Activated CD8-positive, alpha-beta T cell treated with anti-CD3 and anti-CD28 coated beads for 36 hours (primary cell): ENCODE data around the gene RALGPS2. TPM values are rescaled to one million over a fixed set of nuclear protein-coding genes. Genes with fewer than 3 reads are reported as not detected.
"Not testable (repeated sequence)": the region's sequence is repeated elsewhere in the genome, so short reads cannot be mapped to it uniquely, and the experiment has no call there.

Source experiments
- ATAC-seq: fragments of 200-7000 bp; cut with Tn5 transposase; one replicate; pipeline ENCODE4 v1.10.0; 2021; ENCODE audit warnings: mild to moderate bottlenecking, moderate library complexity
- CTCF ChIA-PET: fragments of 350-600 bp; sonication (Branson Sonifier 250); formaldehyde crosslinking; loops from one replicate; lab custom pipeline; 2021; ENCODE audit warnings: antibody characterized with exemption; lab: Charles Lee
- POLR2A ChIA-PET: fragments of 350-600 bp; sonication (Branson Sonifier 250); formaldehyde crosslinking; loops from one replicate; lab custom pipeline; 2021; ENCODE audit warnings: antibody characterized with exemption; lab: Charles Lee
- DNase-seq: peaks from one replicate; pipeline ENCODE4 v3.0.0-alpha.2; 2020
- H3K27ac Mint-ChIP-seq: one replicate; pipeline ENCODE4 v1.8.0; 2021; ENCODE audit warnings: mild to moderate bottlenecking, mixed read lengths
- H3K27me3 Mint-ChIP-seq: one replicate; pipeline ENCODE4 v1.8.0; 2021; ENCODE audit warnings: mixed read lengths
- H3K36me3 Mint-ChIP-seq: one replicate; pipeline ENCODE4 v1.8.0; 2021; ENCODE audit warnings: low read depth, mixed read lengths
- H3K4me1 Mint-ChIP-seq: one replicate; pipeline ENCODE4 v1.8.0; 2021; ENCODE audit warnings: low read depth, mixed read lengths
- H3K4me3 Mint-ChIP-seq: one replicate; pipeline ENCODE4 v1.8.0; 2021; ENCODE audit warnings: mild to moderate bottlenecking, moderate library complexity, mixed read lengths
- H3K9me3 Mint-ChIP-seq: one replicate; pipeline ENCODE4 v1.8.0; 2021; ENCODE audit warnings: mixed read lengths
- CTCF ChIP-seq: fragments of 200-600 bp; IDR thresholded peaks from one replicate; pipeline ENCODE4 v1.8.0; 2022; ENCODE audit warnings: antibody characterized with exemption, mild to moderate bottlenecking
- intact Hi-C: fragments of 100-400 bp; cut with micrococcal nuclease; formaldehyde crosslinking; loops from one replicate; pipeline ENCODE4 v1.10.0; 2022
- total RNA-seq, 2 experiments: library from RNA; stranded (reverse); gene quantifications; one replicate each; pipeline ENCODE4 v1.2.3, GENCODE V29; 2021

The RALGPS2 gene
- total RNA-seq, 2 experiments from 2014 or later: 2.8 to 4.8 TPM

- ATAC-seq: no peak
- POLR2A ChIA-PET: no interaction called here
- Mint-ChIP-seq H3K4me3 (no peak overlapping the region), H3K4me1 (no peaks in the 10 kb centered on the region), H3K27me3 (no peaks in the 10 kb centered on the region), H3K36me3 (no peaks in the 10 kb centered on the region), H3K9me3 (no peaks in the 10 kb centered on the region), H3K27ac (no peak overlapping the region)
- intact Hi-C loops: no loop called here
- DNase-seq: no peak
- CTCF ChIA-PET: interaction anchor here (0.9 kb wide), 1 partner anchor 157 kb away, joined by 3 read pairs; no protein-coding TSS in a partner anchor
- TF ChIP-seq CTCF: no peak
Measured at GRCh38 chr1:178846306-178846705, 121.3 kb downstream of the RALGPS2 start.

- ATAC-seq (no peak), DNase-seq (no peak)
- Mint-ChIP-seq H3K4me1 (no peaks in the 10 kb centered on the region), H3K36me3 (no peaks in the 10 kb centered on the region), H3K9me3 (no peaks in the 10 kb centered on the region), H3K27ac (no peak overlapping the region), H3K4me3 (no peak overlapping the region), H3K27me3 (no peaks in the 10 kb centered on the region)
- intact Hi-C loops: no loop called here
- ChIA-PET CTCF (interaction anchor here (0.9 to 1.3 kb wide), 2 partner anchors 155 to 156 kb away, joined by 3 to 5 read pairs; no protein-coding TSS in a partner anchor), POLR2A (no interaction called here)
- TF ChIP-seq CTCF: no peak
Measured at GRCh38 chr1:178847396-178847849, 122.4 kb downstream of the RALGPS2 start.

- not testable (repeated sequence) for H3K9me3 Mint-ChIP-seq, H3K4me3 Mint-ChIP-seq
Measured at GRCh38 chr1:178847919-178848318, 122.9 kb downstream of the RALGPS2 start.

DNA sequence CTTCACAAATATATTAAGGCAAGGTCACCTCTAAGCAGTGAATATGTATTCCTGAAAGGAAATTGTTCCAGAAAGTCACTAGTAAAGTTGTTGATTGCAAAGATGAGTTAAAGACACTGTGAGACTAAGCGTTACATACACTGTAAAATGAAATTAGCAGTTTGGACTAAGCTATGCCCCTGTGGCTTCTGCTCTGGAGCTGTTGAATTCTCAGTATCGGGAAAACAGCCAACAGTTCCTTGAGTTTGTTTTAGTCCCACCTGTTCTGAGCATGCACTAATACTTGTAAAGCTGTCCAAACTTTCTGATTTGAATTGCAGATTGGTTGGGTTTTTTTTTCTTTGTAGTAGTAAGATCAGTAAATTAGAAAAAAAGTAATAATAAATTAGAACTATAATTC lies 124.9 kb downstream of the RALGPS2 start:
- H3K9me3 Mint-ChIP-seq: no peaks in the 10 kb centered on the region

More at GRCh38 chr1:178847919-178848318, 122.9 kb downstream of the RALGPS2 start:
- H3K27ac Mint-ChIP-seq, H3K27me3 Mint-ChIP-seq, POLR2A ChIA-PET, H3K4me1 Mint-ChIP-seq, intact Hi-C loops, H3K36me3 Mint-ChIP-seq, ATAC-seq, DNase-seq: not testable (repeated sequence)
- CTCF ChIA-PET: interaction anchor here (1.3 kb wide), 1 partner anchor 155 kb away, joined by 5 read pairs; no protein-coding TSS in a partner anchor

DNA sequence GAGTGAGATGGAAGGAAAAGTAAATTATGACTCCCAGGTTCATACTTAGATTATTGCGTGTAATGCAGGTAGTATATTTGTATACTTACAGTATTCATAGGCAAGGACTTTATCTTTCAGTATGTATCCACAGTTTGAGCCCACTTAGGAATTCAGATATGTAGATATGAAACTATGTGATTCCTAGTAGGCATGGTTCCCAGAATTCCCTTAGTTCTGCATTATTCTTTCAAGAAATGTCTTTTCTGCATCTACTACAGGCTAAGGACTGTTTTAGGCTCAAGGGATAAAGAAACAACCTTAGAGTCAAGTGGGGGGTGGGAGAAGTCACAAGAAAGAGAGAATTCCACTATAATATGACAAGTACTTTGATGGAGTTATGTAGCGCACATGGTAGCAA lies 132.1 kb downstream of the RALGPS2 start:
- Mint-ChIP-seq H3K9me3 (no peaks in the 10 kb centered on the region), H3K36me3 (no peaks in the 10 kb centered on the region), H3K27me3 (no peaks in the 10 kb centered on the region), H3K4me1 (no peaks in the 10 kb centered on the region), H3K27ac (no peak overlapping the region), H3K4me3 (no peak overlapping the region)
- CTCF ChIA-PET: no interaction called here
- intact Hi-C loops: no loop called here
- DNase-seq (no peak), ATAC-seq (no peak)
- TF ChIP-seq CTCF: no peak
- POLR2A ChIA-PET: no interaction called here

More for the DNA sequence above, 124.9 kb downstream of the RALGPS2 start:
- Mint-ChIP-seq H3K36me3 (no peaks in the 10 kb centered on the region), H3K27me3 (no peaks in the 10 kb centered on the region), H3K4me3 (no peak overlapping the region), H3K27ac (no peak overlapping the region), H3K4me1 (no peaks in the 10 kb centered on the region)
- no peak for ATAC-seq
- ChIA-PET CTCF (interaction anchor here (0.9 to 1.7 kb wide), 2 partner anchors 18 to 153 kb away, joined by 3 to 9 read pairs; no protein-coding TSS in a partner anchor), POLR2A (interaction anchor here (0.6 kb wide), 1 partner anchor 310 kb away, joined by 3 read pairs; no protein-coding TSS in a partner anchor)
- no peak for DNase-seq
- no peak for TF ChIP-seq CTCF
- intact Hi-C loops: no loop called here
